Endodermal cell (in vitro differentiated cells): ENCODE results near the gene KCTD21. TPM values are rescaled to one million over a fixed set of nuclear protein-coding genes. Genes with fewer than 3 reads are reported as not detected.

Source experiments
- DNase-seq: peaks from one replicate; pipeline ENCODE4 v3.0.0-alpha.2; 2017
- H3K27ac ChIP-seq: 2 replicates; pipeline ENCODE4 v1.5.1; 2013; ENCODE audit warnings: mild to moderate bottlenecking, low read depth, low read length, moderate library complexity
- H3K27me3 ChIP-seq: 2 replicates; pipeline ENCODE4 v1.6.1; 2013; ENCODE audit warnings: mild to moderate bottlenecking, low read length, moderate library complexity; ENCODE audit not compliant: insufficient read depth, control insufficient read depth, poor library complexity, severe bottlenecking
- H3K36me3 ChIP-seq: 2 replicates; pipeline ENCODE4 v1.7.0; 2013; ENCODE audit warnings: mild to moderate bottlenecking, low read length, moderate library complexity; ENCODE audit not compliant: control insufficient read depth, insufficient read depth
- H3K4me1 ChIP-seq: one replicate; pipeline ENCODE4 v1.7.0; 2013; ENCODE audit warnings: low read length; ENCODE audit not compliant: control insufficient read depth, insufficient read depth
- H3K4me3 ChIP-seq: 2 replicates; pipeline ENCODE4 v1.5.1; 2013; ENCODE audit warnings: mild to moderate bottlenecking, low read length, moderate library complexity
- H3K9ac ChIP-seq: 2 replicates; pipeline ENCODE4 v1.6.1; 2013; ENCODE audit warnings: mild to moderate bottlenecking, low read length, moderate library complexity; ENCODE audit not compliant: poor library complexity, severe bottlenecking; ENCODE audit errors: extremely low read depth
- H3K9me3 ChIP-seq: 2 replicates; pipeline ENCODE4 v1.6.1; 2013; ENCODE audit warnings: mild to moderate bottlenecking, low read length, moderate library complexity; ENCODE audit not compliant: control insufficient read depth
- H3K27ac Mint-ChIP-seq: 2 replicates; pipeline ENCODE4 v1.8.0; 2020; ENCODE audit warnings: mixed read lengths
- H3K27me3 Mint-ChIP-seq: 2 replicates; pipeline ENCODE4 v1.8.0; 2021; ENCODE audit warnings: mild to moderate bottlenecking, mixed read lengths; ENCODE audit not compliant: insufficient read depth
- H3K36me3 Mint-ChIP-seq: 2 replicates; pipeline ENCODE4 v1.8.0; 2020; ENCODE audit warnings: low read depth, mixed read lengths
- H3K4me1 Mint-ChIP-seq: 2 replicates; pipeline ENCODE4 v1.8.0; 2020; ENCODE audit warnings: mixed read lengths
- H3K4me3 Mint-ChIP-seq: 2 replicates; pipeline ENCODE4 v1.8.0; 2020; ENCODE audit warnings: mild to moderate bottlenecking, moderate library complexity, mixed read lengths
- H3K9me3 Mint-ChIP-seq: 2 replicates; pipeline ENCODE4 v1.8.0; 2020; ENCODE audit warnings: mild to moderate bottlenecking, mixed read lengths
- WGBS, 2 experiments: methylation state at CpG; one replicate each; pipeline versions ENCODE4 v1.1.5 to v1.1.7; 2013; ENCODE audit warnings: missing lambda C conversion rate in 2 of 2, mixed read lengths in 1 of 2; ENCODE audit not compliant: insufficient coverage in 1 of 2, insufficient read length in 1 of 2; 5-methylcytosine and 5-hydroxymethylcytosine counted together
- total RNA-seq, 2 donors: library from RNA; stranded (reverse); fragmentation: NEBNext Ultra II Directional in 1 of 2; extraction: Animal tissue kit (Norgen Biotek cat#: 25700) in 1 of 2; gene quantifications; 2 replicates in 1 of 2; 3 replicates in 1 of 2; pipeline ENCODE4 v1.2.1, GENCODE V29; 2021
- TF ChIP-seq, protein P1 (sequence below): fragments of 200-600 bp; sonication (generic); conservative IDR thresholded peaks from 2 replicates; pipeline ENCODE4 v1.5.0; 2021; ENCODE audit warnings: antibody characterized with exemption, mild to moderate bottlenecking

The KCTD21 gene
- total RNA-seq, 2 donors from 2014 or later: 4.1 to 4.6 TPM

DNA sequence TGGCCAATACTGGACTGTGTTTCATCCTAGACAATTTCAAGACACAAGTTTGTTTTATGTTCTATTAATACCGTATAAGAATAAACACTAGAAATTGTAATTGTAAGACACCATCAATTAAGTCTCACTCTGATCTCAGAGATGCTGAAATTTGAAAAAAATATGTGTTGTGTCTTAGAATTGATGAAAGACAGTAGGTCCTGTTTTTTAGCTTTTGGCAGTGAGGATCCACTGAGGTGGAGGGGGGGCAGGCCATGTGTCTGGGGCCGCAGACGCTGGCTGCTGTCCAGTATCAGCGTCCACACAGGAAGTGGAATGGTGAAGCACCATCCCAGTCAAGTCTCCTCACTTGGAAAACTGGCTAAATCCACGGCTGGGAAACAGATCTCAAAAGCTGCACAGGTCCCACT, 26.5 kb downstream of the KCTD21 start:
- TF ChIP-seq, protein P1, sequence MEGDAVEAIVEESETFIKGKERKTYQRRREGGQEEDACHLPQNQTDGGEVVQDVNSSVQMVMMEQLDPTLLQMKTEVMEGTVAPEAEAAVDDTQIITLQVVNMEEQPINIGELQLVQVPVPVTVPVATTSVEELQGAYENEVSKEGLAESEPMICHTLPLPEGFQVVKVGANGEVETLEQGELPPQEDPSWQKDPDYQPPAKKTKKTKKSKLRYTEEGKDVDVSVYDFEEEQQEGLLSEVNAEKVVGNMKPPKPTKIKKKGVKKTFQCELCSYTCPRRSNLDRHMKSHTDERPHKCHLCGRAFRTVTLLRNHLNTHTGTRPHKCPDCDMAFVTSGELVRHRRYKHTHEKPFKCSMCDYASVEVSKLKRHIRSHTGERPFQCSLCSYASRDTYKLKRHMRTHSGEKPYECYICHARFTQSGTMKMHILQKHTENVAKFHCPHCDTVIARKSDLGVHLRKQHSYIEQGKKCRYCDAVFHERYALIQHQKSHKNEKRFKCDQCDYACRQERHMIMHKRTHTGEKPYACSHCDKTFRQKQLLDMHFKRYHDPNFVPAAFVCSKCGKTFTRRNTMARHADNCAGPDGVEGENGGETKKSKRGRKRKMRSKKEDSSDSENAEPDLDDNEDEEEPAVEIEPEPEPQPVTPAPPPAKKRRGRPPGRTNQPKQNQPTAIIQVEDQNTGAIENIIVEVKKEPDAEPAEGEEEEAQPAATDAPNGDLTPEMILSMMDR: no peak
- H3K9me3 ChIP-seq: no peaks in the 10 kb centered on the region
- no peaks in the 10 kb centered on the region for H3K9me3 Mint-ChIP-seq
- peaks cover 6% of the 10 kb centered on the region for H3K27me3 Mint-ChIP-seq
- H3K27ac ChIP-seq: no peak overlapping the region
- no peaks in the 10 kb centered on the region for H3K36me3 ChIP-seq
- H3K27ac Mint-ChIP-seq: no peak overlapping the region
- H3K4me3 Mint-ChIP-seq: no peak overlapping the region
- H3K4me1 Mint-ChIP-seq: peaks cover 2% of the 10 kb centered on the region
- H3K4me1 ChIP-seq: peaks cover 2% of the 10 kb centered on the region
- H3K9ac ChIP-seq: no peak overlapping the region
- 87% methylated on average over 4 to 5 of the region's 5 CpGs for WGBS, 2 experiments
- DNase-seq: no peak
- no peaks in the 10 kb centered on the region for H3K27me3 ChIP-seq
- H3K36me3 Mint-ChIP-seq: no peaks in the 10 kb centered on the region
- no peak overlapping the region for H3K4me3 ChIP-seq

DNA sequence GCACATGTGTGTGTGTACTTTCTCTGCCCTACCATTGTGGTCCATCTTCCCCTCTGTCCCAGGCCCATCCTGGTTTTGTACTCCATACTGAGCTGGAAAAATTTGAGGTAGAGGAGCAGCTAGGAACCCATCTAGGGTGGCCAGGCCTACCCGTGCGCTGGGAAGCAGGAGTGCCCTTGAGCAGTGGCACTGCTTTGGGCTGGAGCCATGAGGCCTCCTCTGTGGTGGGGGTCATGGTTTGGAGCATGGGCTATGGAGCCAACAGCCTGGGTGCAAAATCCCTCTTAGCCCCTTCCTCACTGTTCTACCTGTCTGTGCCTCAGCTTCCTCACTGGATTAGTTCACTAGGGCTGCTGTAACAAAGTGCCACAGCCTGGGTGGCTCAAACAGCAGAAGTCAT, 27.1 kb downstream of the KCTD21 start:
- H3K9ac ChIP-seq: no peak overlapping the region
- H3K27me3 ChIP-seq: no peaks in the 10 kb centered on the region
- Mint-ChIP-seq H3K4me3 (no peak overlapping the region), H3K27me3 (peaks cover 6% of the 10 kb centered on the region), H3K4me1 (peaks cover 2% of the 10 kb centered on the region), H3K36me3 (no peaks in the 10 kb centered on the region), H3K9me3 (no peaks in the 10 kb centered on the region), H3K27ac (no peak overlapping the region)
- peaks cover 2% of the 10 kb centered on the region for H3K4me1 ChIP-seq
- WGBS, 2 experiments: 98 to 100% methylated on average over 2 of the region's 2 CpGs
- TF ChIP-seq, protein P1: no peak
- DNase-seq: no peak
- no peaks in the 10 kb centered on the region for H3K36me3 ChIP-seq
- H3K4me3 ChIP-seq: no peak overlapping the region
- H3K27ac ChIP-seq: no peak overlapping the region
- no peaks in the 10 kb centered on the region for H3K9me3 ChIP-seq

DNA sequence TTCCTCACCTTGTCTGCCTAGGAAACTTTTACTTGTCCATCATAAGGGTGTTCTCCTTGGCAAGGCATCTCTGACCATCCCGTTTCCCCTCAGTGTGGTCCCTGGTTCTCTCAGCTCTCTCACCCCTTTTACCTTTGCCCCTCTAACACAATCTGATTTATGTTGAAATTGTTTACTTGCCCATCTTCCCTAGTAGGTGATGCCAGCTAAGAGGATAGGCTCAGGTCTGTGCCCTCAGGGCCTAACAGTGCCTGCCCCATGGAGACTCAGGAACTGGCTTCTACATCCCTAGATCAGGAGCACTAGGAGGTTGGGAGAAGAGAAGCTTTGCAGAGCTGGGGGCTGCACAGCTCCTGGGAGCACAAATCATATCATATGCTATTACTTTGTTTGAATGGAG, 27.9 kb downstream of the KCTD21 start:
- Histone ChIP-seq H3K4me1 (no peaks in the 10 kb centered on the region), H3K9ac (no peak overlapping the region), H3K27ac (no peak overlapping the region), H3K27me3 (no peaks in the 10 kb centered on the region), H3K9me3 (no peaks in the 10 kb centered on the region), H3K4me3 (no peak overlapping the region), H3K36me3 (no peaks in the 10 kb centered on the region)
- H3K4me1 Mint-ChIP-seq: no peaks in the 10 kb centered on the region
- 71 to 82% methylated on average over 1 of the region's 1 CpG for WGBS, 2 experiments
- no peaks in the 10 kb centered on the region for H3K36me3 Mint-ChIP-seq
- TF ChIP-seq, protein P1: no peak
- H3K27me3 Mint-ChIP-seq: peaks cover 6% of the 10 kb centered on the region
- no peak overlapping the region for H3K27ac Mint-ChIP-seq
- H3K4me3 Mint-ChIP-seq: no peak overlapping the region
- DNase-seq: no peak
- H3K9me3 Mint-ChIP-seq: no peaks in the 10 kb centered on the region
